GM11168 (cell line): ENCODE measurements around the gene SYCN.
"Not testable (repeated sequence)": the region's sequence is repeated elsewhere in the genome, so short reads cannot be mapped to it uniquely, and the experiment has no call there.

Experiments
- in situ Hi-C: fragments of 300-500 bp; cut with MboI; formaldehyde crosslinking; loops from one replicate; pipeline ENCODE4 v1.12.0; 2022; ENCODE audit warnings: low sequenced_read_pairs; ENCODE audit not compliant: unreplicated experiment

The SYCN gene

GRCh38 chr19:39203372-39204341 is at the start of gene SYCN:
Gene SYCN, minus strand, starts transcription at chr19:39204263. Its CDS starts 9 bp downstream, at chr19:39204254.
- in situ Hi-C loops = no loop called here

GRCh38 chr19:39253374-39254149 is 49.5 kb upstream of the SYCN start:
- in situ Hi-C loops = no loop called here

GRCh38 chr19:39252458-39252857 is 48.4 kb upstream of the SYCN start:
- in situ Hi-C loops = no loop called here

- in situ Hi-C loops = no loop called here
Measured at GRCh38 chr19:39251846-39252245, 47.8 kb upstream of the SYCN start.

- in situ Hi-C loops = no loop called here
Measured at GRCh38 chr19:39251081-39251480, 47.0 kb upstream of the SYCN start.

GRCh38 chr19:39248806-39249205 is 44.7 kb upstream of the SYCN start, which contains the start of gene IFNL4:
Gene IFNL4, minus strand, starts transcription at chr19:39248856.
- in situ Hi-C loops = no loop called here

GRCh38 chr19:39247701-39248664 is 43.9 kb upstream of the SYCN start:
- in situ Hi-C loops = no loop called here

- in situ Hi-C loops = no loop called here
Measured at GRCh38 chr19:39246951-39247669, 43.0 kb upstream of the SYCN start.

- in situ Hi-C loops = not testable (repeated sequence)
Measured at GRCh38 chr19:39245166-39245565, 41.1 kb upstream of the SYCN start.

GRCh38 chr19:39244410-39245100 is 40.5 kb upstream of the SYCN start, which contains the start of gene IFNL3:
Gene IFNL3, minus strand, starts transcription at chr19:39245006. Its CDS starts 39 bp downstream, at chr19:39244967.
- in situ Hi-C loops = not testable (repeated sequence)

GRCh38 chr19:39243741-39244140 is 39.7 kb upstream of the SYCN start:
- in situ Hi-C loops = not testable (repeated sequence)

GRCh38 chr19:39240421-39240820 is 36.4 kb upstream of the SYCN start:
- in situ Hi-C loops = no loop called here

- in situ Hi-C loops = no loop called here
Measured at GRCh38 chr19:39238944-39239343, 34.9 kb upstream of the SYCN start.

- in situ Hi-C loops = no loop called here
Measured at GRCh38 chr19:39238209-39238608, 34.1 kb upstream of the SYCN start.

- in situ Hi-C loops = no loop called here
Measured at GRCh38 chr19:39237200-39238184, 33.4 kb upstream of the SYCN start.

GRCh38 chr19:39236527-39236926 is 32.5 kb upstream of the SYCN start:
- in situ Hi-C loops = no loop called here

- in situ Hi-C loops = loop anchor here (5.0 kb wide), 1 partner anchor 85 kb away; no protein-coding TSS in a partner anchor
Measured at GRCh38 chr19:39232708-39233107, 28.6 kb upstream of the SYCN start.
